ENCODE results near the gene ALK. TPM values are rescaled to one million over a fixed set of nuclear protein-coding genes. Genes with fewer than 3 reads are reported as not detected.

ALK gene
- total RNA-seq, 1 donor from 2014 or later: 0.27 TPM

- DNase-seq (ENCODE audit: low read depth): no peak
Observed at GRCh38 chr2:29583548-29584156, 337.7 kb downstream of the ALK start.

GRCh38 chr2:29583104-29583503, 338.3 kb downstream of the ALK start:
- no peak for DNase-seq (ENCODE audit: low read depth)

GRCh38 chr2:29582062-29582461, 339.3 kb downstream of the ALK start:
- no peak for DNase-seq (ENCODE audit: low read depth)

- DNase-seq (ENCODE audit: low read depth): no peak
Observed at GRCh38 chr2:29580223-29580622, 341.2 kb downstream of the ALK start.

GRCh38 chr2:29579495-29580169, 341.8 kb downstream of the ALK start:
- no peak for DNase-seq (ENCODE audit: low read depth)

- DNase-seq (ENCODE audit: low read depth): no peak
Observed at GRCh38 chr2:29578084-29578598, 343.2 kb downstream of the ALK start.

- DNase-seq (ENCODE audit: low read depth): no peak
Observed at GRCh38 chr2:29576231-29576630, 345.2 kb downstream of the ALK start.

- no peak for DNase-seq (ENCODE audit: low read depth)
Observed at GRCh38 chr2:29575370-29575890, 346.0 kb downstream of the ALK start.

- no peak for DNase-seq (ENCODE audit: low read depth)
Observed at GRCh38 chr2:29573612-29574011, 347.8 kb downstream of the ALK start.

GRCh38 chr2:29573147-29573546, 348.2 kb downstream of the ALK start:
- no peak for DNase-seq (ENCODE audit: low read depth)

- DNase-seq (ENCODE audit: low read depth): no peak
Observed at GRCh38 chr2:29570539-29570938, 350.8 kb downstream of the ALK start.

- no peak for DNase-seq (ENCODE audit: low read depth)
Observed at GRCh38 chr2:29567906-29568520, 353.4 kb downstream of the ALK start.

GRCh38 chr2:29563697-29564096, 357.7 kb downstream of the ALK start:
- DNase-seq (ENCODE audit: low read depth): no peak

GRCh38 chr2:29562896-29563295, 358.5 kb downstream of the ALK start:
- DNase-seq (ENCODE audit: low read depth): peak; percentile 69

- peak; percentile 48 for DNase-seq (ENCODE audit: low read depth)
Observed at GRCh38 chr2:29562319-29562718, 359.1 kb downstream of the ALK start.

- DNase-seq (ENCODE audit: low read depth): no peak
Observed at GRCh38 chr2:29561628-29562027, 359.8 kb downstream of the ALK start.

- DNase-seq (ENCODE audit: low read depth): no peak
Observed at GRCh38 chr2:29561181-29561580, 360.2 kb downstream of the ALK start.

GRCh38 chr2:29560566-29560965, 360.8 kb downstream of the ALK start:
- no peak for DNase-seq (ENCODE audit: low read depth)

GRCh38 chr2:29560030-29560429, 361.4 kb downstream of the ALK start:
- no peak for DNase-seq (ENCODE audit: low read depth)

- no peak for DNase-seq (ENCODE audit: low read depth)
Observed at GRCh38 chr2:29559578-29559977, 361.8 kb downstream of the ALK start.

- DNase-seq (ENCODE audit: low read depth): no peak
Observed at GRCh38 chr2:29558097-29558496, 363.3 kb downstream of the ALK start.

GRCh38 chr2:29557268-29557667, 364.1 kb downstream of the ALK start:
- DNase-seq (ENCODE audit: low read depth): no peak

GRCh38 chr2:29549069-29549380, 372.4 kb downstream of the ALK start:
- no peak for DNase-seq (ENCODE audit: low read depth)

All from myocyte (in vitro differentiated cells).